H9 (cell line): Measurements from ENCODE around the gene HTD2. TPM values are rescaled to one million over a fixed set of nuclear protein-coding genes. Genes with fewer than 3 reads are reported as not detected.

Experiments used
- DNase-seq: peaks from one replicate; pipeline ENCODE4 v3.0.0-alpha.2; 2017
- H2AFZ ChIP-seq: one replicate; pipeline ENCODE4 v1.6.1; 2013; ENCODE audit warnings: mild to moderate bottlenecking, low read length, control low read depth, moderate library complexity
- H2AK5ac ChIP-seq: 2 replicates; pipeline ENCODE4 v1.6.1; 2013; ENCODE audit warnings: low read length, control low read depth, mixed read lengths; ENCODE audit not compliant: insufficient read length
- H2BK120ac ChIP-seq: one replicate; pipeline ENCODE4 v1.6.1; 2013; ENCODE audit warnings: low read depth, mild to moderate bottlenecking, low read length, control low read depth, inconsistent platforms; ENCODE audit not compliant: poor library complexity, severe bottlenecking
- H2BK12ac ChIP-seq: 2 replicates; pipeline ENCODE4 v1.6.1; 2013; ENCODE audit warnings: low read length, control low read depth, mixed read lengths, low read depth; ENCODE audit not compliant: insufficient read length
- H2BK15ac ChIP-seq: 2 replicates; pipeline ENCODE4 v1.6.1; 2013; ENCODE audit warnings: low read depth, low read length, control low read depth
- H2BK20ac ChIP-seq: one replicate; pipeline ENCODE4 v1.6.1; 2013; ENCODE audit warnings: low read depth, mild to moderate bottlenecking, low read length, control low read depth, inconsistent platforms; ENCODE audit not compliant: poor library complexity, severe bottlenecking
- H2BK5ac ChIP-seq: 2 replicates; pipeline ENCODE4 v1.6.1; 2013; ENCODE audit warnings: low read length, control low read depth, mixed read lengths; ENCODE audit not compliant: insufficient read length
- H3K14ac ChIP-seq: 2 replicates; pipeline ENCODE4 v1.6.1; 2013; ENCODE audit warnings: low read length, control low read depth; ENCODE audit not compliant: insufficient read depth
- H3K18ac ChIP-seq: 2 replicates; pipeline ENCODE4 v1.6.1; 2013; ENCODE audit warnings: low read depth, mild to moderate bottlenecking, mixed read lengths, low read length, control low read depth; ENCODE audit not compliant: insufficient read length
- H3K23ac ChIP-seq: 2 replicates; pipeline ENCODE4 v1.6.1; 2013; ENCODE audit warnings: low read length, control low read depth, mixed read lengths, low read depth; ENCODE audit not compliant: insufficient read length
- H3K23me2 ChIP-seq: 2 replicates; pipeline ENCODE4 v1.6.1; 2013; ENCODE audit warnings: low read depth, mild to moderate bottlenecking, mixed read lengths, low read length, control low read depth; ENCODE audit not compliant: insufficient read length, poor library complexity, severe bottlenecking
- H3K27ac ChIP-seq: 2 replicates; pipeline ENCODE4 v1.5.1; 2013; ENCODE audit warnings: low read length, control low read depth, mixed read lengths, low read depth; ENCODE audit not compliant: insufficient read length
- H3K27me3 ChIP-seq: 2 replicates; pipeline ENCODE4 v1.6.1; 2013; ENCODE audit warnings: low read length, control low read depth, inconsistent platforms; ENCODE audit not compliant: insufficient read depth
- H3K4ac ChIP-seq: 2 replicates; pipeline ENCODE4 v1.6.1; 2013; ENCODE audit warnings: low read depth, mild to moderate bottlenecking, control low read depth, inconsistent platforms, low read length, moderate library complexity
- H3K4me1 ChIP-seq: 2 replicates; pipeline ENCODE4 v1.6.1; 2013; ENCODE audit warnings: low read length, control low read depth, inconsistent platforms; ENCODE audit not compliant: insufficient read depth
- H3K4me2 ChIP-seq: 2 replicates; pipeline ENCODE4 v1.6.1; 2013; ENCODE audit warnings: low read length, control low read depth, mixed read lengths; ENCODE audit not compliant: insufficient read length, insufficient read depth
- H3K56ac ChIP-seq: 2 replicates; pipeline ENCODE4 v1.6.1; 2013; ENCODE audit warnings: low read depth, mild to moderate bottlenecking, mixed read lengths, low read length, control low read depth; ENCODE audit not compliant: insufficient read length
- H3K79me1 ChIP-seq: 2 replicates; pipeline ENCODE4 v1.6.1; 2013; ENCODE audit warnings: low read depth, mild to moderate bottlenecking, moderate library complexity, low read length, control low read depth, inconsistent platforms; ENCODE audit not compliant: insufficient read depth, poor library complexity, severe bottlenecking
- H3K79me2 ChIP-seq: 2 replicates; pipeline ENCODE4 v1.6.1; 2013; ENCODE audit warnings: low read length, control low read depth, inconsistent platforms; ENCODE audit not compliant: insufficient read depth
- H3K9ac ChIP-seq: 2 replicates; pipeline ENCODE4 v1.6.1; 2013; ENCODE audit warnings: low read length, control low read depth, mixed read lengths; ENCODE audit not compliant: insufficient read length; ENCODE audit errors: extremely low read depth
- H3K9me3 ChIP-seq: one replicate; pipeline ENCODE4 v1.6.1; 2013; ENCODE audit warnings: low read depth, low read length, inconsistent platforms; ENCODE audit not compliant: control insufficient read depth
- H3T11ph ChIP-seq: one replicate; pipeline ENCODE4 v1.6.1; 2013; ENCODE audit warnings: mild to moderate bottlenecking, low read length, control low read depth, inconsistent platforms
- H4K20me1 ChIP-seq: one replicate; pipeline ENCODE4 v1.6.1; 2013; ENCODE audit not compliant: control insufficient read depth, insufficient read length, insufficient read depth
- H4K5ac ChIP-seq: 2 replicates; pipeline ENCODE4 v1.6.1; 2013; ENCODE audit warnings: low read depth, mild to moderate bottlenecking, mixed read lengths, low read length, control low read depth; ENCODE audit not compliant: insufficient read length
- H4K8ac ChIP-seq: replicated peaks from 2 replicates; pipeline ENCODE4 v1.6.1; 2013; ENCODE audit warnings: low read length, control low read depth, mixed read lengths, low read depth; ENCODE audit not compliant: insufficient read length
- H4K91ac ChIP-seq: 2 replicates; pipeline ENCODE4 v1.6.1; 2013; ENCODE audit warnings: low read depth, mild to moderate bottlenecking, moderate library complexity, mixed read lengths, low read length, control low read depth; ENCODE audit not compliant: insufficient read length
- H3K27ac Mint-ChIP-seq, 3 experiments: 2 replicates in 2 of 3; 3 replicates in 1 of 3; pipeline ENCODE4 v1.8.0; 2020 to 2021; ENCODE audit warnings: mixed read lengths in 3 of 3, mild to moderate bottlenecking in 1 of 3, moderate library complexity in 1 of 3
- H3K27me3 Mint-ChIP-seq: 2 replicates; pipeline ENCODE4 v1.8.0; 2021; ENCODE audit warnings: low read depth, mild to moderate bottlenecking, moderate library complexity, mixed read lengths
- H3K36me3 Mint-ChIP-seq, 3 experiments: 2 replicates in 2 of 3; 3 replicates in 1 of 3; pipeline ENCODE4 v1.8.0; 2020 to 2021; ENCODE audit warnings: low read depth in 3 of 3, mixed read lengths in 3 of 3; ENCODE audit not compliant: insufficient read depth in 1 of 3
- H3K4me1 Mint-ChIP-seq, 2 experiments: 2 replicates each; pipeline ENCODE4 v1.8.0; 2020; ENCODE audit warnings: mixed read lengths in 2 of 2
- H3K4me3 Mint-ChIP-seq, 2 experiments: 2 replicates in 1 of 2; 3 replicates in 1 of 2; pipeline ENCODE4 v1.8.0; 2020 to 2021; ENCODE audit warnings: mild to moderate bottlenecking in 2 of 2, mixed read lengths in 2 of 2, moderate library complexity in 1 of 2
- H3K9me3 Mint-ChIP-seq, 2 experiments: 2 replicates in 1 of 2; 3 replicates in 1 of 2; pipeline ENCODE4 v1.8.0; 2020; ENCODE audit warnings: mild to moderate bottlenecking in 2 of 2, mixed read lengths in 2 of 2, moderate library complexity in 1 of 2
- WGBS: extraction: QIAGEN DNeasy Blood & Tissue Kit; methylation state at CpG from one replicate; pipeline ENCODE4 v1.1.7; 2013; ENCODE audit warnings: missing lambda C conversion rate, low lambda C conversion rate, mixed read lengths; ENCODE audit not compliant: insufficient read length; ENCODE audit errors: extremely low coverage; 5-methylcytosine and 5-hydroxymethylcytosine counted together
- total RNA-seq: library from RNA; stranded (reverse); gene quantifications from 2 replicates; pipeline ENCODE4 v1.2.1, GENCODE V29; 2021
- TF ChIP-seq, protein P1 (sequence below): fragments of 200-600 bp; sonication (generic); conservative IDR thresholded peaks from 3 replicates; pipeline ENCODE4 v1.8.0; 2021; ENCODE audit warnings: antibody characterized with exemption, mild to moderate bottlenecking

The HTD2 gene
- total RNA-seq, 1 experiment from 2014 or later, result 13.4 TPM

GRCh38 chr3:58296269-58296668 is 10.1 kb upstream of the HTD2 start:
- Mint-ChIP-seq H3K36me3 (peaks cover 3 to 10% (median 5%) of the 10 kb centered on the region in 3 experiments; a peak in 4 of 7 replicates), H3K4me3 (no peak overlapping the region), H3K27ac (no peak overlapping the region; a peak in 1 of 7 replicates), H3K27me3 (peaks cover 3% of the 10 kb centered on the region), H3K4me1 (peaks cover 10 to 11% of the 10 kb centered on the region in 2 experiments), H3K9me3 (peaks cover 5 to 12% of the 10 kb centered on the region in 2 experiments; a peak in 4 of 5 replicates)
- Histone ChIP-seq H3K4me1 (no peaks in the 10 kb centered on the region), H2BK15ac (no peak overlapping the region), H3K9me3 (no peaks in the 10 kb centered on the region), H4K20me1 (no peaks in the 10 kb centered on the region), H3K27ac (no peak overlapping the region), H4K5ac (no peak overlapping the region), H2AFZ (no peak overlapping the region), H3K27me3 (no peaks in the 10 kb centered on the region), H3K14ac (no peak overlapping the region; the same call in 1 of the 2 replicates), H4K91ac (no peak overlapping the region), H3K56ac (no peak overlapping the region), H4K8ac (no peak overlapping the region), H2BK120ac (no peak overlapping the region), H2AK5ac (no peak overlapping the region), H3K79me1 (no peaks in the 10 kb centered on the region), H3K18ac (no peak overlapping the region), H3K79me2 (no peaks in the 10 kb centered on the region), H2BK12ac (no peak overlapping the region), H2BK20ac (no peak overlapping the region), H3K23me2 (no peaks in the 10 kb centered on the region), H2BK5ac (no peak overlapping the region), H3K4me2 (no peak overlapping the region), H3T11ph (no peak overlapping the region), H3K23ac (no peak overlapping the region), H3K4ac (no peak overlapping the region), H3K9ac (no peak overlapping the region)
- no peak for DNase-seq
- WGBS, result no CpG with 5 or more reads among the region's 5 CpGs
- TF ChIP-seq, protein P1, sequence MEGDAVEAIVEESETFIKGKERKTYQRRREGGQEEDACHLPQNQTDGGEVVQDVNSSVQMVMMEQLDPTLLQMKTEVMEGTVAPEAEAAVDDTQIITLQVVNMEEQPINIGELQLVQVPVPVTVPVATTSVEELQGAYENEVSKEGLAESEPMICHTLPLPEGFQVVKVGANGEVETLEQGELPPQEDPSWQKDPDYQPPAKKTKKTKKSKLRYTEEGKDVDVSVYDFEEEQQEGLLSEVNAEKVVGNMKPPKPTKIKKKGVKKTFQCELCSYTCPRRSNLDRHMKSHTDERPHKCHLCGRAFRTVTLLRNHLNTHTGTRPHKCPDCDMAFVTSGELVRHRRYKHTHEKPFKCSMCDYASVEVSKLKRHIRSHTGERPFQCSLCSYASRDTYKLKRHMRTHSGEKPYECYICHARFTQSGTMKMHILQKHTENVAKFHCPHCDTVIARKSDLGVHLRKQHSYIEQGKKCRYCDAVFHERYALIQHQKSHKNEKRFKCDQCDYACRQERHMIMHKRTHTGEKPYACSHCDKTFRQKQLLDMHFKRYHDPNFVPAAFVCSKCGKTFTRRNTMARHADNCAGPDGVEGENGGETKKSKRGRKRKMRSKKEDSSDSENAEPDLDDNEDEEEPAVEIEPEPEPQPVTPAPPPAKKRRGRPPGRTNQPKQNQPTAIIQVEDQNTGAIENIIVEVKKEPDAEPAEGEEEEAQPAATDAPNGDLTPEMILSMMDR, result no peak
